HG03025 (cell line): ENCODE results near the gene CASP7.

Experiments used
- ATAC-seq: cut with Tn5 transposase; IDR thresholded peaks from one replicate; pipeline ENCODE4 v1.9.1; 2021; ENCODE audit warnings: mild to moderate bottlenecking, moderate library complexity; ENCODE audit not compliant: unreplicated experiment, low FRiP score

The CASP7 gene

DNA sequence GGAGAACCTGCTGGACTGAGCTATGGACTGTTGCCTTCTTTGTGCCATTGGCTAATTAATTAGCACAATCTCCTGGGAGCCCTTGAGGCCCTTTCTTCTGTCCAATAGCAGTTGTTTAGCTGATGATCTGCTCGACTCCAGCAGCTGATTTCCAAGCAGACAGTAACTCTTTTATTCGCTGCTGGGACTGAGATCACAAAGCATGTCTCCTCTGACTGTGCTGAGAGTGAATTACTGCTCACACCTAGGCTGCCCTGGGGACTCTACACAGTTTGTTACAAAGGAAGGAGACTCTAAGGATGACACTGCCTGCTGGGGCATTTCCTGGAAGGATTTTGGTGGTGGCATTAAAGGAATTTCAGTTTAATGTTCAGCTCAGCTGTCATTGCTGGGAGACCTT lies 31.4 kb downstream of the CASP7 start:
- no peak for ATAC-seq

DNA sequence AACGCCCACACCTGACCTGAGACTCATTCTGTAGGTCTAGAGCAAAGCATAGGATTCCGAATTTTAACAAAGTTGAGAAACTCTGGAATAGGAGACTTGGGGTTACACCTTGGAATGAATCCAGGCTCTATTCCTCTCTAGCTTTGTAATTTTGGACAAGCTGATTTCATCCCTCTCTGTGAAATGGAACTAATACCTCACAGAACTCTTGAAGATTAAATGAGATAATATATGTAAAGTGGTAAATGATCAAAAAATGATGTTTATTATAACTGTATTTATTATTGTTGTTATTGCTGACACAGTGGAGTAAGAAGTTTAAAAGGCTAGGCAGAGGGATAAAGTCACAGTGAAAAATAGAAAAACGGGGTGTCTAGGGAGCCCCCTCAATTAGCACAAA lies 32.3 kb downstream of the CASP7 start:
- ATAC-seq, result no peak

DNA sequence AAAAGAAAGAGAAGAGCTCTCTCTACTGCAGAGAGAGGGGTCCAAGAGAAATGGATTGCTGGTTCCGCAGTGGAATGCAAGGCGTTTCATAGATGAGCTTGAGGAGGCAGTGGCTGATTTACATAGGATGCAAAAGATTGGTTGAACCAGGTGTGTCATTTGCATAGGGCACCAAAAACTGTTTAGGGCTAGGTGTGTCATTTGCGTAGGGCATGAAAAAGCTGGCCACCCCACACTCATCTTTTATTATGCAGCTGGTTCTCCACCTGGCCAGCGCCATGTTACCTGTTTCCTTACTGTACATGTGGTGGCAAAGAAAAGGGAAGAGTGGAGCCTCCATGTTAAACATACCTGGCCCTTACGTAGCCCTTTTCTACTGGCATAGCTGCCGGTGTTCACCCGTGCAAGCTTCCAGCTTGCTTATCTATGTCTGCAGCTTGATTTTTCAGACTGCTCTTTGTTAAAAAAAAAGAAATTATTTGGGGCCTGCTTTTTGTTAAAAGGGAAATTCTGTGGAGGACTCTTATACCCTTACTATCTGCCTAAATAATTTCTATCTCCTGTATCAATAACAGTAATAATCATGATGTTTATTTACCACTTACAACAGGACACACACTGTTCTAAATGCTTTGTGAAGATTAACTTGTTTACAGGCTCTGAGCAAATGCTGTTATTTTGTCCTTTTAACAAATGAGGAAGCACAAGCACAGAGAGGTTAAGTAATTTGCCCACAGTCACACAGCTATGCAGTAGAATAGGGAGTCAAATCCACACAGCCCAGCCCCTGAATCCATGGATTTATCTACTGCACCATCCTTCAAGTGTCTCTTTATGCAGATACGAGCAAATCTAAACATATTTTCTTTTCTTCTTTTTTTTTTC lies 33.3 kb downstream of the CASP7 start:
- ATAC-seq, result no peak

DNA sequence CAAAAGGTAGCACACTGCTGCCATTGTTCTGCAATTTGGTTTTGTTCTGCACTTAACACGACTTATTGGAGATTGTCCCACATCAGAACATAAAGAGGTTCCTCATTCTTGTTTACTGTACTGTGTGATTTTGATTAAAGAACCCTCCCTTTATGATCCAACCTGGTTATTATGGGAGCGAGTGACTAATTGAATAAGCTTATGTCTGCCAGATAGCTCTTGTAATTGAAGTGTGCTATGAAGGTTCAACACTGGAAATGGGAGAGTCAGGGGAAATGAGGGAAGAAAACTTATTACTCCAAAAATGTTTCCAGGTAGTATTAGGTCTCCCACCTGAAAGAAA lies 33.9 kb downstream of the CASP7 start:
- ATAC-seq, result no peak

DNA sequence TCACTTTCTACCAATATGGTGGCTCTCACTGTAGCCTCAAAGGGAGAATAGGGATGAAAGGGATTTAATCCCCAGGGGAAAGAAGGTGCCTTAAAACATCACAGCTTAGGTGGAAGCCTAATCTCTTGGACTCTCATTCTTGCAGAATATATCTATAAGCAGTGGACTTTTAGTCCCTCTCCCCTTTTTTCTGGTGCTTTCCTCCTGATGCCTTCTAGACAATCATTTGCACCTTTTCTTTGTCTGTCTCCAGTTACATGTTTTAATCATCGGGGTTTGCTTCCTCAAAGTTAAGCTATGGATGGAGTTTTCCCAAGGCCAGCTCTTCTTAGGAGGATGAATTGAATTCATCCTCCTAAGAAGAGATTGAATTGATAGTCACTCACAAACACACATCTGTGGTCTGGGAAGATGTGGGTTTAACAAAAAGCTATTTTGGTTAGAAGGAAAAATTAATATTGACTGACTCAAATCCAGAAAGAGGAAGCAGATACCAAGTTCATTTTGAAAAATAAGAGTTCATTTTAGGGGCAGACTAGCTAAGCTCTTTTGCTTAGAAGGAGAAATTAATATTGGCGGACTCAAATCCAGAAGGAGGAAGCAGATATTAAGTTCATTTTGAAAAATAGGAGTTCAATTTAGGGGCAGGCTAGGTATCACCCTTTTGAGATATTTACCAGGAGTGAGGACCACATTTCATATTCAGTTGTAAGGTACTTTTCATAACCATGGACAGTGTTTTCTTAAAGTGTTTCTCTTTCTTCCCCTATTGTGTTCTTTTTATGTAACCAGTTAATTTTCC lies 36.6 kb downstream of the CASP7 start:
- no peak for ATAC-seq

DNA sequence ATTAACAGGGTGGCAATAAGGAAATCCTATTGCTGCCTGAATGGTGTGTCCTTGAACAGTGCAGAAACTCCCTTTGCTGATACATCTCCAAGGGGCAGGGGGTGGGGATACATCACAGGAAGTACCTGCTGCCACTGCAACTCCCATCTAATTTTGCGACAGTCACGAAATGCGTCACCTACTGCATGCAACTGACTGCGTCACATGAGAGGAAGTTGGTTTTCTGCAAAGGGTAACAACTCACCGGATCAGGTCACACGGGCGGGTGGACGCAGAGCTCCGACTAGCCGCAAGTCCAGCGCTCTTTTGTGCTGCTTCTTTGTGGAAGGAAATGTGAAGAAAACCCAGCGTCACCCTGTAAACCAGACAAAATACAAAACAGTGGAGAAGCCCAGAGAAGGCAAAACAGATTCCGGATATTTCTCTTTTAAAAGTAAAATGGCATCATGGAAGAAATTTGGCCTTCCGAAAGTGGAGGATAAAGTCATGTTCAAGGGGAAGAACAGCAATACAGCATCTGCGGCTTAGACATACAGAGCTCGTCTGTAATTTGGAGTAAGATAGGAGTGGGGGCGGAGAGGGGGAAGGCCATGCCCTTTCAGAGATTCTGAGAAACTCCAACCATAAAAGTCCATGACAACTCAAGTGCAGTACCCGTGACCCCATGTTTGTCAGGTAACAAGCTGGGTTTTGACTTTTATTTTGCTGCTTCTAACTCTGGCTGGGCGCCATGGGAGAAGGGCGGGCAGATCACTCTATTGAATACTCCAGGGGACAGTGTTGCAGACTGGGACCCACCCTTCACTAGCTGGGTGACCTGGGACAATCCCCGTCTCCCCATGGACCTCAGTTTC lies 39.5 kb downstream of the CASP7 start:
- no peak for ATAC-seq

DNA sequence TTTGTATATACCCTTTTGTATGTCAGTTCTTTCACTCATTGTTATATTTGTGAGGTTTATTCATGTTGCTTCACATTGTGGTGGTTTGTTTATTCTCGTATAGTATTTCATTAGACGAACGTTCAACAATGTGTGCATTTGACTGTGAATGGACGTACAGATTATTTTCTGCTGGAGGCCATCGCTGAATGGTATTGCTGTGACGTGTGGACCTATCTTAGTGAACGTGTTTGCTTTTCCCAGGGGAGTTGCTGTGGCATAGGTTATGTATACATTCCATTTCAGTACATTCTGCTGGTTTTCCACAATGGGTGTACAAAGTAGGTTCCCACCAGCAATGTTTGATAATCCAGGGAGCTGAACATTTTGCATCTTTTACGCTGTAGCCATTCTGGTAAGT lies 40.7 kb downstream of the CASP7 start:
- ATAC-seq, result no peak

DNA sequence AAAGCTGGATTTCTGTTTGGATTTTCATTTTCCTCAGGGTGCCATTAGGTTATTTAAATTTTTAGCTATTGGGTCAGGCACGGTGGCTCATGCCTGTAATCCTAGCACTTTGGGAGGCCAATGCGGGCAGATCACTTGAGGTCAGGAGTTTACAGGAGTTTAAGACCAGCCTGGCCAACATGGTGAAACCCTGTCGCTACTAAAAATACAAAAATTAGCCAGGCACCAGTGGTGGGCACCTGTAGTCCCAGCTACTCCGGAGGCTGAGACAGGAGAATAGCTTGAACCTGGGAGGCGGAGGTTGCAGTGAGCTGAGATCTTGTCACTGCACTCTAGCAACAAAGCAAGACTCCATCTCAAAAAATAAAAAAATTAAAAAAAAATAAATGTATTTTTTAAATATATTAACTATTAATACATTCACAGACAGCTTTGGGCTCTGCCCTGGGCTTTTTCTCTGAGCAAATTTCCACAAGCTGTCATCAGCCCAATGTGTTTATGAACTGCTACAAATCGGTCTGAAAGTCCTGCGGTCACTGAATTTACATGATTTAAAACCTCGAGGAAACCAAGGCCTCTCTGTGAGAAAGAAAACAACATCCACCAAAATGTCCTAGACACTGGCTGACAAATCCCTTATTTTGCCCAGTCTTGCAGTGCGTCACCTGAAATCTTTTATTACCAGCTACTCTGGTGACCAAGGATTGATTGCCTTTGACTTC lies 52.6 kb downstream of the CASP7 start:
- no peak for ATAC-seq

DNA sequence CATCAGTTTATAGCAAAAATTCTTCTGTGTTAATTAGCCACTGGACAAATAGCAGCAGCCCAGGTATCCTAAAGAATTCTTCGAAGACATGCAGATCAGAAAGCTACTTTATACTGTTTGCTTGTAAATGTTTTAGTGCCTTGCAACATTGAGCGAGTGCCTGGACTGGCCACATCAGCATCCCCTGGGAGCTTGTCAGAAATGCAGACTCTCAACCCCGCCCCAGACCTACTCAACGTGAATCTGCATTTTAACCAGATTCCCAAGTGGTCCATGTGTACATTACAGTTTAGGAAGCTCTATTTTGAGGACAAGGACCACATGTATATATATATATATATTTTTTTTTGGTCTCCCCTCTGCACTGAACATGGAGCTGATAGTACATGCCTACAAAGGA lies 53.3 kb downstream of the CASP7 start:
- no peak for ATAC-seq

DNA sequence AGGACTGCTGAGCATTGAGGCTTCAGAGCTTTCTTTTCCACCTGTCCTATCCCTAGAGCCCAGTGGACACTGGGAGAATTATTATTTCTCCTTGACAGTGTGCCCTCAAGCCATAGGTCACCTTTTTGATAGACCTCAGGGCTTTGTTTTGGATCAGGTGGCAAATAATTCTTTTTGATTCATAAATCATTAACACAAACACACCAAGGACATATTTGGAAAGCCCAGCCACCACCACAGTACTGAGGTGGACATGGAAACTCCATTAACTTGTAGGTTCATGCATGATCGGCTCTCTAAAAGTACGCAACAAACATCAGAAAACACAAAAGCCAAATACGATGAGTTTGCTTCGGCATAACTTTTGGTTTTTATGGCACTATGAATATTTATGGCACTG lies 53.9 kb downstream of the CASP7 start:
- no peak for ATAC-seq

DNA sequence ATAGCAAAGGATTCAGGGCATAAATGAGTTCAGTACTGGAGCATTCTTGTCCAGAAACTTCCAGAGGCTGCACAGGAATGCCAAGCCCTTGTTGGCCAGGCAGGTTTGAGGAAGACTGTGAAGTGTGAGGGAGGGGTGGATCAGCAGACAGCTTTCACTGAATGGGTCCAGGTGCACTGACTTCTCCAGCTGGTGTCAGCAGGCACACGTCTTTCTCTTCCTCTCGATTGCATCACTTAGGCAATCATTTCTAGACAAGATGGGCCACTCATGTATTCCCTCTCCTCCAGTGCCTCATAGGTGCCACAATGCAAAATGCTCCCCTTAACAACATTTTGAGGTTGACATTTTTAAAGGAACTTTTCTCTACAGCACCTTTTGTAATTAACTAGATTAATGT lies 56.2 kb downstream of the CASP7 start:
- no peak for ATAC-seq

DNA sequence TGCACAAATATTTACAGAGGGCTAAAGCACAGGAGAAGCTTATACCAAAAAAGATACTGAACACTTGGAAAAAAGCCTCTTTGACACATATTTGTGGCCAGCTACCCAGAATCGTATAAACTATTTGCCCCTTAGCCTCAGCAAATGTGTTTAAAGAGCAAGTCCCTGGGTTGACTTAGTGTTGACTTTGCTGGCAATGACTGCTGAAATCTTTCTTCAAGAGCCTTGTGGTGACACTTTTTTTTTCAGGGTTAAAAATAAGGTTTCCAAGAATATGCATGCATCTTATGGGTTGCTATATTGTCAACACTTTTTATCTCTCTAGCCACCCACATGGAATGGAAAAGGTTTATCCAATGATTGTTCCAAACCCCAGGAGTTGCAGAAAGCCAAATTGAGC lies 56.9 kb downstream of the CASP7 start:
- no peak for ATAC-seq

DNA sequence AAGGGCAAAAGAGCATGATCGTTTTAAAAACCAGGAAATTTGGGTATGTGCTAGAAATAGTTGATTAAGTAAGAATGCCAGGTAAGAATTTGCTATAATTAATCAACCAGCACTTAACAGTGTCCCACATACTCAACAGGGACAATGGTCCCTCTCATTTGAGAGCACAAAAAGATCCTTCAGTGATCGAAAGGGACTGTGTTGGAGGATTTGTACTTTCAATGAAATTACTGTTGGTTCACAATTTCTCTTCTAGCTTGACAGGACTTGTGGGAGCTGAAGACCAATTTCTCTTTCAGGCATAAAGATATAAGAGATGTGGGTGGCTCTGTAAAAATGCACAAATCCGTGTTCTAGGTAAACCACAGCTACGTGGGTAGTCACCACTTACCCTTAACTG lies 59.3 kb downstream of the CASP7 start:
- ATAC-seq, result no peak

DNA sequence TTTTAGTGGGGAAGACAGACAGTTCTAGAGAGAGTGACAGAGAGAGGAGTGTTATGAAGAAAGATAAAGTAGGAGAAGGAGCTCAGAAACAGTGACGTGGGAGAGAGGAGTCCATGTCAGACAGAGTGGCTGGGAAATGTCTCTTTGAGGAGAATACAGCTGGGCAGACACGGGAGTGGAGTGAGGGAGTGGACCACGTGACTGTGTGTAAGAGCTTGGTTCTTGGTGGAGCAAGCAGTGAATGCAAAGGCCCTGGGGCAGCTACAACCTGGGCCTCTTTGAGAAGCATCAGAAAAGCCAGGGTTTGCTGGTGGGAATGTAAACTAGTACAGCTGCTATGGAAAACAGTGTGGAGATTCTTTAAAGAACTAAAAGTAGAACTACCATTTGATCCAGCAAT lies 59.9 kb downstream of the CASP7 start:
- no peak for ATAC-seq

DNA sequence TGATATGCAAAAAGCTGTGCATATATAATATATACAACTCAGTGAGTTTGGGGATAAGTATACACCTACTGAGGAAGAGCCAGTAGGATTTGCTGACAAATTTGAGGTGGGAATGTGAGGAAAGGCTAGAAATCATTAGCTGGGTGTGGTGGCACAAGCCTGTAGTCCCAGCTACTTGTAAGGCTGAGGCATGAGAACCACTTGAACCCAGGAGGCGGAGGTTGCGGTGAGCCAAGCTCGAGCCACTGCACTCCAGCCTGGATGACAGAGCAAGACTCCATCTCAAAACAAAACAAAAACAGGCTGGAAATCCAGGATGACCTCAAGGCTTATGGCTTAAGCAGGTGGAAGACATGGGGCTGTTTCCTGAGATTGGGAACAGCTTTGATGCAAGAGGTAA lies 61.1 kb downstream of the CASP7 start:
- ATAC-seq, result no peak

DNA sequence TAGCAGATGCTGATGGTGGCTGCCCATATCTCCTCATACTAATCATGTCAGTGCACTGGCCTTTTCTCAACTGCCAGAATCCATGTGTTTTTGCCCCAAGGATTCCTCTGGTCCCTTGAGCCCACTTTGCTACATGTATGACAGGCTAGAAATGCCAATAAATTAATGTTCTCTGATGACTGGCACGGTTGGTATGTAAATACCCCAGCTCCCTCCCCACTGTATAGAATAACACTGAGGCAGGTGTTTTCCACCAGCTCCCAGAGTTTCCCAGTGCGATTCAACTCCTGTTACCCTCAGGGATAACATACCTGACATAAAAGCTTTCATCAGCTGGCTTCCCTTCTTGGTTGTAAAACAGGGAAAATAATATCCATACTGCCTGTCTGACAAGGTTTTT lies 62.8 kb downstream of the CASP7 start:
- ATAC-seq, result no peak

DNA sequence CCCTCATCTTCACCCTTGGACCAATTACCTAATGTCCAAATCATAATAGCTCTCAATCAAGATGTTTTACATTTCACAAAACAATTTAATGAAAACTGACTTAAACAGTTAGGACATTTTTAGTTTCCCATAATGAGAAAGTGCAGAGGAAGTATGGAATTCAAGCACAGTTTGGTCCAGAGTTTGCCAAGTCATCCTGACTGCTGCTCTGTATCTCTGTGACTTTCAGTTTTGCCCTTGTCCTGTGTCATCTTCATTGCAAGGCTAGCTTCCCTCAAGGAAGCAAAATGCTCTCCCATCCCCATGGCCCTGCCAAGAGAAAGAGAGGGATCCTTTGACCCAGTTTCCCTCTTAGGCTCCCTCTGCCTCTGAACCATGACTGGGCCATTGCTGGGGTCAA lies 63.9 kb downstream of the CASP7 start:
- ATAC-seq, result no peak

DNA sequence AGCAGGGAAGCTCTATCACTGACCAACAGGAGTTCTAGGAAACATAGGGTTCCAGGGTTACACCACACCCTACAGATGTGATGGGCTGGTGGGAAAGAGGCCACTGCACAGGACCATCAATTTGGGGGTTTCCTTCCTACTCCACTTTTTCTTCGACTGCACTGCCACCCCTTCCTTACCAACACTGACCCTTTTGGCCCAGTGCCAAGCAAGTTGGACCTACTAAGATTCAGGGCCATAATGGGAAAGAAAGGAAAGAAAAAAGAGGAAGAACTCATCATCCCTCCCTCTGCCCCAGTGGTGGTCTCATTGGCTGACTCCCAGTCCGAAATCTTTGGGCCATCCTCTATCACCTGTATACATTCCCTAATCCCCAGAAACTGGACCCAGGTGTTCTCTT lies 65.7 kb downstream of the CASP7 start:
- ATAC-seq, result no peak

DNA sequence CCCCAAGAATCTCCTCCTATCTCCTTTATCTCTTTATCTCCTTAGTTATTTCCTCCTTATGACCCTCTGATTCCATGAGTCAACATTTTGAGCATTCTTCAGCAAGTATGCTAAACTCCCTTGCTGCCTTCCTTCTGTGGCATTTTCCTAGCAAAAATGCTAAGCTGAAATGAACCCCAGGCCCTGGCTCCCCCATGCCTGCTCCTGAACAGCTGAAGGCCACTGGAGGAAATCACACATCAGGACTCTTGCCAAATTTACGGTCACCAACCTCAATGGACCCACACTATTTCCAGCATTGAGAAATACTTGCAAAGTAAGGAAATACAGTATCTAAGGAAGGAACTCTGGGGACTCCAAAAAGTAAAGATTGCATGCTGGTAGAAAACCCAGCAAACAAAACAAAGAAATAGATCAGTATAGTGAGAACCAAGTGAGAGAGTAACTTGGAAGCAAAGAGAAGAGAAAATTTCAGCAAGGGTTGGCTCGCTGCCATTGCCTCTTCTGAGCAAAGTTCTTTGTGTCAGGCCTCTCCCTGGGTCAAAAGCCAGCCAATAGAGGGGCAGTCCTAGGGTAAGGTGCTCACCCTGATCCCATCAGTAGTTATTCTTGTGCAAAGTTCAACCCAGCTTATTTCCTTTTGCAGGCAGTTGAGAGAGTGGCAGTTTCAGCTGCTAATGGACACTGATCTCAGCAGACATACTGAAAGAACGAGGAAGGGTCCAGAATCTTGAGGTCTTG lies 66.7 kb downstream of the CASP7 start:
- no peak for ATAC-seq
